Measurements from ENCODE around the gene SEPTIN7.

The SEPTIN7 gene

GRCh38 chr7:35849954-35850353 lies 49.1 kb downstream of the SEPTIN7 start:
- no peak for TF ChIP-seq CTCF (conservative IDR thresholded peaks at IDR 0.05; ENCODE audit: low read depth)
- ChIA-PET CTCF (no interaction called here), POLR2A (ENCODE audit: low non-redundant PET) (no interaction called here)
- H3K27ac ChIP-seq: no peak overlapping the region
- no peak for DNase-seq (ENCODE audit: low spot score)
